IPS-15b (cell line): ENCODE data around the gene SMIM35.

Source experiments
- H3K27me3 ChIP-seq: one replicate; pipeline ENCODE4 v1.6.1; 2013; ENCODE audit warnings: low read length; ENCODE audit not compliant: control insufficient read depth, insufficient read depth
- H3K36me3 ChIP-seq: one replicate; pipeline ENCODE4 v1.6.1; 2013; ENCODE audit warnings: low read length; ENCODE audit not compliant: control insufficient read depth, insufficient read depth
- H3K4me1 ChIP-seq: one replicate; pipeline ENCODE4 v1.6.1; 2013; ENCODE audit warnings: mild to moderate bottlenecking, low read length; ENCODE audit not compliant: control insufficient read depth, insufficient read depth
- H3K4me3 ChIP-seq: one replicate; pipeline ENCODE4 v1.5.1; 2013; ENCODE audit warnings: low read depth, low read length
- H3K9ac ChIP-seq: one replicate; pipeline ENCODE4 v1.6.1; 2013; ENCODE audit warnings: low read depth, mild to moderate bottlenecking, low read length
- H3K9me3 ChIP-seq: one replicate; pipeline ENCODE4 v1.6.1; 2013; ENCODE audit warnings: mild to moderate bottlenecking, low read length; ENCODE audit not compliant: control insufficient read depth, insufficient read depth

Gene SMIM35

DNA sequence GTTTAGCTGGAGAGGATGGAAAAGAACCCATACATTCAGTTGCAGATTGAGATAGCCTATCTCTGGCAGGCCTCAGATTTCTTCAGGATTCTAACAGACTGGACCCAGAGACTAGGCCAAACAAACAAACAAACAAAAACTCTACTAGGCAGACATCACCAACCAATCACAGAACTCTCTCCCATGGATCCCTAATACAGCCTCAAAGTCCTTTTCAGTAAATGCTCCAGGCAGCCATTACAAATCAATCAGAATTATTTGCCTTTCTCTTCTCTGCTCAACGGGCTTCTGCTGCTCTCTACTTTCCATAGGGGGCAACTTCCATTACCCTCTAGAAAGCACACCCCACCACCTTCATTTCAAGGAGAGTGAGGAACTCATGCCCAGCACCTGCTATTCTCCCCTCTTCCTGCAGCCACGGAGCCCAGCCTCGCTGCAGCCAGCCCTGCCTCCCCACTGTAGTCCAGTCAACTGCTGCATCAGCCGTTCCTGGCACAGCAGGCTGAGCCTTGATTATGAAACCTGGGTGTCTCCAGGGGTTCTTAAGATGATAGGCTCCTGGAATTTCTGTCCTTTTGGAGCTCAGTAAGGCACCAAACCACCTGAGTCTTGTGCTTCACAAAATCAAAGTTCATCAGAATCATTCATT lies 19.0 kb upstream of the SMIM35 start:
- Histone ChIP-seq H3K9ac (no peak overlapping the region), H3K27me3 (no peaks in the 10 kb centered on the region), H3K4me1 (no peaks in the 10 kb centered on the region), H3K9me3 (no peaks in the 10 kb centered on the region), H3K36me3 (no peaks in the 10 kb centered on the region), H3K4me3 (no peak overlapping the region)

DNA sequence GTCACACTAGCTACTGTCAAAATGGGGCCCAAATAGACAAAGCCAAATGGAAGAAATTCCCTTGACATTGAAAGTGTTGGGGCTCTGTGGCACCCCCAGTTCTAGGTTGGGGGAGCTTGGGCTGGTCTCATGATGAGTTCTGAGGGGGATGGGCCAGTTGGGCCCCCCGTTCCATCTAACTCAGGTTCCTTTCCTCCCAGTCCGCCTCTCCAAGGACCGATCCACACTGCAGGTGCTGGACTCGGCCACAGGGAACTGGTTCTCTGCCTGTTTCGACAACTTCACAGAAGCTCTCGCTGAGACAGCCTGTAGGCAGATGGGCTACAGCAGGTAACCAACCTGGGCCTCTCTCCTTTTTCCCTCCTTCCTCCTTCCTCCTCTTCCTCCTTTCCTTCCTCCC lies 17.7 kb upstream of the SMIM35 start:
- H3K36me3 ChIP-seq = no peaks in the 10 kb centered on the region
- no peaks in the 10 kb centered on the region for H3K9me3 ChIP-seq
- no peaks in the 10 kb centered on the region for H3K4me1 ChIP-seq
- no peaks in the 10 kb centered on the region for H3K27me3 ChIP-seq
- no peak overlapping the region for H3K9ac ChIP-seq
- H3K4me3 ChIP-seq = no peak overlapping the region

DNA sequence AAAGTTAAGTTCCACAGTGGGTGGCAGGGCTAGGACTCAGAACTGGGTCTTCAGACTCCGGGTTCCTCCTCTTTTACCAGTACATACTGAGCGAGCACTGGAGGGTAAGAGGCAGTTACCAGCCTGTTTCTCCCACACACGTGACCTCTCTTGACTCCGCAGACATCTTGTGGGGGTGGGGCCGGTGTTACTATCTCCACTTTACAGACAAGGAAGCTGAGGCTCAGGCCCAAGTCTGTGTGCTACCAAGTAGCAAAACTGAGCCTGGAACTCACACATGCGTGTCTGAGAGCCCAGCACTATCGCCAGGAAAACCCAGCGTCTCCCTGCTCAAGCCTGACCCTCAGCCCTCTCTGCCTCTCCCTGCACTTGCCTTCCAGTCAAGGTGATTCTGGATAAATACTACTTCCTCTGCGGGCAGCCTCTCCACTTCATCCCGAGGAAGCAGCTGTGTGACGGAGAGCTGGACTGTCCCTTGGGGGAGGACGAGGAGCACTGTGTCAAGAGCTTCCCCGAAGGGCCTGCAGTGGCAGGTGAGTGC lies 16.0 kb upstream of the SMIM35 start:
- H3K9ac ChIP-seq = no peak overlapping the region
- H3K27me3 ChIP-seq = no peaks in the 10 kb centered on the region

DNA sequence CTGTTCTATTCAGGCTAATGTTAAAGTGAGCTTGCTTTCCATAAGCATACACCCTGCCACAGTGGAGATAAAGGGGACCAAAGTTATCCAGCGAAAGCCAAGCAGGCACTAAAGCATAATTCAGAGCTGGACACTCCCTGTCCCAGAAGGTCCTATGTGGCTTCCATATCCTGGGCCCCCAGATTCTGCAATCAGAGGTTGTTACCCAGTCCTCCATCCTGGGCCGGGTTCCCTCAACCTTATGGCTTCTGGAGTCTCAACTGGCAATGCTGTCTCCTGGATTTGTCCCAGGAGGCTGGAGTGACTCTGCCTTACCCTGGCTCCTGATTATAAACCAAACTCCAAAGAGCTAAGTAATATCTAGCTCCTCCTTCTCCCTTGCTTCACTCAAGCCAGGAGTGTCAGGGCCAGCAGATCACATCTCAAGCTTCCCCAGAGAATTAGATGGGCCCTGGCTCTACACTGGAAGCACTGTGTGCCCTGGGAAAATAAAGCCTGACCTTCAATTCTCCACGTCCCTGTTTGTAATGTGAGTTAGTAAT lies 14.0 kb upstream of the SMIM35 start:
- Histone ChIP-seq H3K36me3 (no peaks in the 10 kb centered on the region), H3K9ac (no peak overlapping the region), H3K4me1 (peaks cover 3% of the 10 kb centered on the region), H3K4me3 (no peak overlapping the region), H3K9me3 (no peaks in the 10 kb centered on the region), H3K27me3 (no peaks in the 10 kb centered on the region)

More for the DNA sequence above, 16.0 kb upstream of the SMIM35 start:
- peaks cover 3% of the 10 kb centered on the region for H3K4me1 ChIP-seq
- no peaks in the 10 kb centered on the region for H3K36me3 ChIP-seq
- no peaks in the 10 kb centered on the region for H3K9me3 ChIP-seq
- no peak overlapping the region for H3K4me3 ChIP-seq

GRCh38 chr11:118099838-118100556 lies 13.2 kb upstream of the SMIM35 start:
- Histone ChIP-seq H3K27me3 (no peaks in the 10 kb centered on the region), H3K4me1 (peaks cover 3% of the 10 kb centered on the region), H3K9me3 (no peaks in the 10 kb centered on the region), H3K4me3 (no peak overlapping the region), H3K36me3 (no peaks in the 10 kb centered on the region), H3K9ac (no peak overlapping the region)

GRCh38 chr11:118098996-118099837 lies 12.5 kb upstream of the SMIM35 start:
- H3K4me3 ChIP-seq = no peak overlapping the region
- no peak overlapping the region for H3K9ac ChIP-seq
- H3K27me3 ChIP-seq = no peaks in the 10 kb centered on the region

DNA sequence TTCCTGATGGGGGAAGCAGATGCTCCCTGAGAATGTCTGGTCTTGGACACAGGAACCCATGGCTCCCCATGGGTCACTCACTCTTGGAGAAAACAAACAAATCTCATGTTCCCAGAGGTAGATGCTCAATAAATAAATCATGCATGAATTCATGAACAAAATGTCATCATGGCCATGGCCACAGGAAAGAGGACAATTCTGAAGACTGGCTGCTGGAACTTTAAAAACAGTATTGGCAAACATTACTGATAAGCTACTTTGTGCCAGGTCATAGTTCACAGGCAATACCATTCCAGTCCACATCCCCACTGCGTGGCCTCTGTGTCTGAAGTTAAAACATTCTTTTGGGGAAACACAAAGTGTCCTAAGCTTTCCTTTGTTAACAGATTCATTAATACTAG lies 9.2 kb upstream of the SMIM35 start:
- H3K4me1 ChIP-seq = peaks cover 3% of the 10 kb centered on the region
- H3K36me3 ChIP-seq = no peaks in the 10 kb centered on the region
- H3K27me3 ChIP-seq = peaks cover 2% of the 10 kb centered on the region
- no peaks in the 10 kb centered on the region for H3K9me3 ChIP-seq
- H3K9ac ChIP-seq = no peak overlapping the region
- H3K4me3 ChIP-seq = no peak overlapping the region

More at GRCh38 chr11:118098996-118099837, 12.5 kb upstream of the SMIM35 start:
- Histone ChIP-seq H3K36me3 (no peaks in the 10 kb centered on the region), H3K4me1 (peaks cover 3% of the 10 kb centered on the region), H3K9me3 (no peaks in the 10 kb centered on the region)

DNA sequence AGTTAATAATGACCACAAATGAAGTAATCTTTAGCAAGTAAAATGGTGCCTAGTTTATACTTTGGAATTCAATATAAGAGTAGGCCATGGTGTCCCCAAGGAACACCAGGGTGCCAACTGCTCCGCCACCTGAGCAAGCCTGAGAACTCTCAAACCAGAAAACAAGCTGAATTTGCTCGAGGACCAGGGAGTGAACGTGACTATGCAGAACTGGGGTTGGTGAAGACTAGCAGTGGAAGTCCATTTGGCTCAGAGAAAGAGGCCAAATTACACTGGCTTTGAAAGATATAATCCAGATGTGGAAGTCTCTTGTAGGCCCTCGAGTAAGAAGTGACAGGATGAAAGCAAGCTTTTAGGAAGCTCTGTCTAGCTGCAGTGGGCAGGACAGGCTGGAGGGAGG lies 8.7 kb upstream of the SMIM35 start:
- no peak overlapping the region for H3K9ac ChIP-seq
- peaks cover 3% of the 10 kb centered on the region for H3K4me1 ChIP-seq
- H3K27me3 ChIP-seq = peaks cover 2% of the 10 kb centered on the region

GRCh38 chr11:118092907-118093571 lies 6.3 kb upstream of the SMIM35 start:
- no peaks in the 10 kb centered on the region for H3K36me3 ChIP-seq
- peaks cover 2% of the 10 kb centered on the region for H3K27me3 ChIP-seq
- H3K9me3 ChIP-seq = no peaks in the 10 kb centered on the region
- no peak overlapping the region for H3K4me3 ChIP-seq
- no peaks in the 10 kb centered on the region for H3K4me1 ChIP-seq
- H3K9ac ChIP-seq = no peak overlapping the region

More for the DNA sequence above, 8.7 kb upstream of the SMIM35 start:
- no peak overlapping the region for H3K4me3 ChIP-seq
- no peaks in the 10 kb centered on the region for H3K36me3 ChIP-seq
- H3K9me3 ChIP-seq = no peaks in the 10 kb centered on the region

DNA sequence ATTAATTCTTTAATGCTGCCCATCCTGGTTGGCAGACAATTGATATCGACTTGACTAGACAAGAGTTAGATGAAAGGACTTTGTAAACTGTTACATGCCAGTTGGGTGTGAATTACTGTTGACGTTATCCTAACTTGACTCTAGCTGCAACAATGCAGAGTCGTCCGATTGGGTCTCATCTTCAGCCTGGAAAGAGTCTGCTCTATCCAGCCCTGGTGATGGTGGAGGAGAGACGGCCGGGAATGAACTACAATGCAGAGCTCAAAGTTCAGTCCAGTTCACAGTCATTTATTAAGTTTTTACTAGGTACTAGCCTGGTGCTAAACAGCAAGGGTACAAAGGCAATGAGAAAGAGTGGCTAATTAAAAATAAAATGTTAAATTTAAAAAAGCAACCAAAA lies 4.9 kb upstream of the SMIM35 start:
- Histone ChIP-seq H3K9ac (no peak overlapping the region), H3K27me3 (peaks cover 2% of the 10 kb centered on the region), H3K36me3 (no peaks in the 10 kb centered on the region), H3K4me1 (no peaks in the 10 kb centered on the region), H3K4me3 (no peak overlapping the region), H3K9me3 (no peaks in the 10 kb centered on the region)

DNA sequence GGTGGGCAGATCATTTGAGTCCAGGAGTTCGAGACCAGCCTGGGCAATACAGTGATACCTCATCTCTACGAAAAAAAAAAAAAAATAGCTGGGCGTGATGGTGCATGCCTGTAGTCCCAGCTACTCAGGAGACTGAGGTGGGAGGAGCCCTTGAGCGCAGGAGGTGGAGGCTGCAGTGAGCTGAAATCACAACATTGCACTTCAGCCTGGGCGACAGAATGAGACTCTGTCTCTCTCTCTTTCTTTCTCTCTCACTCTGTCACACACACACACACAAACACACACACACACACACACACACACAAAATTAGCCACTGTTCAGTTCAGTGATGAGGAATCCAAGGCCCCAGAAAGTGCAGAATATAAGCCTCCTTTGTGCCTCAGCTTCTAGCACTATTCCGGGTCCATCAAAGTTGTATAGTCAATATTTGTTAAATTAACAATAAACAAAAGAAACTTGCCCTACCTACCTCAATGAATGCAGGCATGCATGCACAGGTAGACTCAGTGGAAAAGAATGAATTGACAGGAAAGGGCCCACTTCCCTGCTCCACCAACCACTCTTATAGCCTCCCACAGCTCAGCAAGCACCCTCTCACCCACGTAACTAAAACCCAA lies 3.9 kb upstream of the SMIM35 start:
- no peaks in the 10 kb centered on the region for H3K4me1 ChIP-seq
- no peaks in the 10 kb centered on the region for H3K36me3 ChIP-seq
- H3K27me3 ChIP-seq = peaks cover 2% of the 10 kb centered on the region
- no peaks in the 10 kb centered on the region for H3K9me3 ChIP-seq
- H3K9ac ChIP-seq = no peak overlapping the region
- no peak overlapping the region for H3K4me3 ChIP-seq
